GM18499 (cell line): ENCODE results near the gene TACR2.
A peak's percentile ranks its signal among the peaks of the same experiment; 100 is the strongest.

Source experiments
- ATAC-seq: cut with Tn5 transposase; IDR thresholded peaks from one replicate; pipeline ENCODE4 v1.9.1; 2021; ENCODE audit warnings: moderate number of reproducible peaks; ENCODE audit not compliant: insufficient read depth, unreplicated experiment

Gene TACR2

GRCh38 chr10:69421611-69422308, 5.0 kb upstream of the TACR2 start:
- no peak for ATAC-seq

DNA sequence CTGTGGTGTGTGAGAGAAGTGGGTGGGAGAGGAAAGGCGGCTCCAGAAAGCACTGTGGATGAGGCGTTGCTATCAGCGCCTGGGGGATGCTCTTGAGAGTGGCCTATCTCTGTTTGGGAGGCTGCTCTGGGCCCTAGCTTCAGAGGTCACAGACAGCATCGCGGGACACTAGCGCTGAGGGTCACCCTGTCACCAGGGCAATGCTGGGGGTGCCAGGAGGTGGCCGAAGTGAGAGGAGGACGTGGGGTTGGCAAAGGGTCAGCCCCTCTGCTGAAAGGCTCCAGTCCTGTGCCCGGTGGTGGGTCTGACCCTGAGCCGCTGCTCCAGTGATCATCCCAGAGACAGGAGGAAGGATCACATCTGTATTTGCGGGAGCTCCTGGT, 3.0 kb upstream of the TACR2 start:
- ATAC-seq: no peak

GRCh38 chr10:69419096-69419743, 2.5 kb upstream of the TACR2 start:
- no peak for ATAC-seq

DNA sequence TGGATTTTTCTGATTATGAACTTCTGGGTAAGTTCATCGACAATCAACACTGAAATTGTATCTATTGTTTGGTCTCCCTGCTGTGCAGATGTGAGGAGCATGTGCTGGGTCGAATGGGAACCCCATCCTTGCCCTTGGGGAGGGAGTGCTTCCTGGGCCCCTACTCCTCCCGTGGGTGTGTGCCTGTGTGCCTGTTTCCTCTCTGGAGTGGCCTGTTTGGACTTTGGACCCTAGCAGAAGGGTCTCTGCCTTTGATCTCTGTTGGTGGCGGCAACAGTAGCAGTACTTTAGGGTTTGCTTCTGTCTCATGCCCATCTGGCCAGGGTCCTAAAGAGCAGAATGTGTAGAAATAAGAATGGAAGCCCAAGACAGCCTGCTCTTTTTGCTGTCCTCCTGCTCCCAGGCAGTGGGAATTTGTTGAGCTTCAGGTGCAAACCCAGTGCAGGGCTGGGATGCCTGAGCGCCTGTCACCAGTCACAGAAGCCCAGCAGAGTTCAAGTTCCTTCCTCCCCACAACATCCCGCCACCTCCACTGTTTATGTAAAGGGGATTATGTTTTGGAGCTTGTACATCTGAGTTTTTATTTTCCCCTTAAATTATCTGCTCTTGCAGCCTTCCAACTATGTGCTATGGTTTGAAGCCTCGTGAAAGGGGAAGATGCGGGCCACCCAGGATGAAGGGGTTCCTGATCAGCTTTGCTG, 1.5 kb upstream of the TACR2 start:
- ATAC-seq: no peak

GRCh38 chr10:69417542-69417941, 824 bp upstream of the TACR2 start:
- no peak for ATAC-seq

DNA sequence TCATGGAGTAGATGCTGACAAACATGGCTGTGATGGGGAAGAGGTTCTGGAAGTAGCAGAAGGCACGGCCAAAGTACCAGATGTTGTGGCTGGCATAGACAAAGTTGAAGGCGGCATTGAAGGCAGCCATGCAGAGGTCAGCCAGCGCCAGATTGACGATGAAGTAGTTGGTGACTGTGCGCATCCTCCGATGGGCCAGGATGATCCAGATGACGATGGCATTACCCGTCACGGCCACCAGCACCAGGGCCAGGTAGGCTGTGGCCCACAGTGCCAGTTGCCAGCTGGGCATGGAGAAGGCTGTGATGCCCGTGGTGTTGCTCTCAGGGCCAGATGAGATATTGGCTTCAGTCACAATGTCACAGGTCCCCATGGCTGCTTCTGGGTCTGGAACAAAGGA, 767 bp downstream of the TACR2 start:
- ATAC-seq: no peak

- ATAC-seq: no peak
These were observed 1.7 kb downstream of the TACR2 start for GRCh38 chr10:69415049-69415448.

- no peak for ATAC-seq
These were observed 2.4 kb downstream of the TACR2 start for GRCh38 chr10:69414036-69415018.

GRCh38 chr10:69413221-69413865, 3.4 kb downstream of the TACR2 start:
- no peak for ATAC-seq

- no peak for ATAC-seq
These were observed 4.4 kb downstream of the TACR2 start for GRCh38 chr10:69412232-69412790.

- no peak for ATAC-seq
These were observed 5.2 kb downstream of the TACR2 start for GRCh38 chr10:69411476-69411875.

GRCh38 chr10:69410487-69410886, 6.2 kb downstream of the TACR2 start:
- ATAC-seq: no peak

- no peak for ATAC-seq
These were observed 6.8 kb downstream of the TACR2 start for GRCh38 chr10:69409968-69410367.

GRCh38 chr10:69409176-69409495, 7.6 kb downstream of the TACR2 start:
- no peak for ATAC-seq

- ATAC-seq: peak; percentile 59
These were observed 8.2 kb downstream of the TACR2 start for GRCh38 chr10:69408318-69409175.

- no peak for ATAC-seq
These were observed 9.0 kb downstream of the TACR2 start for GRCh38 chr10:69407621-69408301.

DNA sequence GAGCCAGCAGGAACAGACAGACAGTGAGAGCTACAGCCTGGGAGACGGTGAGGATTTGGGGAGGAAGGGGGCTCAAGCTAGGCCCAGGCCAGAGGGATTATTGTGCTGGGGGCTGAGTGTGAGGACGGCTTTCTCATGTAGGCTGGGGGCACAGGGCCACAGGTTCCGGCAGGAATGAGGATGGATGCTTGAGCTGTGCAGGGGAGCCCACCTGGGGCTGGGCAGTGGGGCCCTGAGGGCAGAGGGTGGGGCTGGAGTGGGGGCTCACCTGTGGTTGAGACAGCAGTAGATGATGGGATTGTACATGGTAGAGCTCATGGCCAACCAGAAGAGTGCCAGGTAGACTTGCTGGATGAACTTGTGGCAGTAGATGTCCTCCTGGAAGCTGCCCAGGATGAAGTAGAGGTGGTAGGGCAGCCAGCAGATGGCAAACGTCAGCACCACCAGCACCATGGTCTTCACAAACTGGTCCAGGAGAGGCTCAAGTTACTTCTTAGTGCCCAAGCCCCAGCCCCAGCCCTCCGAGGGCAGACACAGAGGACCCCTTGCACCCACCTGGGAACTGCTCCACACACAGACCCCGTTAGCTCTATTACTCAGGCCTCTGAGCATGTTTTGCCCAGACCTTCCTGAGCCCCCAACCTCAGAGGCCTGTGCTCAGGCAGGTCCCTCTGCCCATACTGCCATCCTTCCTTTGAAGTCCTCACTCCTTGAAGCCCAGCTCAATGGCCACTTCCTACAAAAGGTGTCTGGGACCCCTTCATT, 9.7 kb downstream of the TACR2 start:
- ATAC-seq: no peak
